ENCODE measurements around the gene MAPK14. TPM values are rescaled to one million over a fixed set of nuclear protein-coding genes. Genes with fewer than 3 reads are reported as not detected.

The MAPK14 gene
- total and polyA plus RNA-seq, 2 donors (not counting 3 experiments of a cell fraction or from before 2014, with no cell fraction given): 33.3 to 54.1 TPM

DNA sequence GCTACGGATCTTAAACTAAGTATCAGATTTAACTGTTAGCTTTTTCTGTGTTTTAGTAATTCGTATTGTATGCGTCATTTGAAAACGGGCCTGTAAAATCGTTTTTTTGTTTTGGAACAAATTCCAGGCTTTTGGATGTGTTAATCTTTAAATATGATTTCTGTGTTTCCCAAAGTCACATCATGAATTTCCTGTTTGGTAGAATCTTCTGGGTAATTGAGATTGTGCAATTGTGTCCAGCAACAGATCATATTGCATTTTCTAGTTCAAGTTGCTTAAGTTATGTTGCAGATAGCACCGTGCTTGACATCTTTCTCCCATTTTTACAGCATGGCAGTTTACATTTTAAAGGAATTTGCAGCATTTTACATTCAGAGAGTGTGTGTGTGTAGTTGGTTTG lies 1.9 kb downstream of the MAPK14 start:
- Histone ChIP-seq H3K4me1 (ENCODE audit: control insufficient read depth, extremely low read depth, insufficient read depth, low read length) (peaks cover 21% of the 10 kb centered on the region), H3K4me2 (ENCODE audit: insufficient read depth, low read length) (peak overlapping the region; percentile 94), H3K27ac (ENCODE audit: insufficient read depth, low read depth, low read length) (peak overlapping the region; percentile 61), H3K4me3 (replicated peaks in 1 of 3; ENCODE audit: insufficient read depth in 1 of 3, low read depth in 1 of 3, low read length in 3 of 3) (peak overlapping the region; percentile 71 to 96 (median 96)), H4K20me1 (replicated peaks; ENCODE audit: control insufficient read depth, extremely low read depth, insufficient read depth, low read length) (peaks cover 4% of the 10 kb centered on the region), H3K9me3 (replicated peaks; ENCODE audit: control insufficient read depth, insufficient read depth, low read length) (no peaks in the 10 kb centered on the region), H3K9me1 (replicated peaks; ENCODE audit: control insufficient read depth, extremely low read depth, insufficient read depth, low read length) (no peaks in the 10 kb centered on the region), H3K9ac (replicated peaks; ENCODE audit: extremely low read depth, insufficient read depth, low read length) (peak overlapping the region; percentile 81), H3K27me3 (ENCODE audit: control insufficient read depth in 2 of 2, insufficient read depth in 2 of 2, low read length in 2 of 2) (no peaks in the 10 kb centered on the region), H3K79me2 (ENCODE audit: control insufficient read depth, insufficient read depth, low read length) (peaks cover 65% of the 10 kb centered on the region), H3K36me3 (ENCODE audit: control insufficient read depth in 2 of 2, extremely low read depth in 1 of 2, insufficient read depth in 2 of 2, low read length in 2 of 2) (no peaks in the 10 kb centered on the region), H2AFZ (ENCODE audit: low read depth, low read length) (no peak overlapping the region)
- ChIA-PET POLR2A (interaction anchor here (1.2 kb wide), 2 partner anchors 13 to 17 kb away, joined by 3 to 5 read pairs; no protein-coding TSS in a partner anchor), CTCF (interaction anchor here (0.9 to 5.6 kb wide), 11 partner anchors 9 to 322 kb away, joined by 3 to 155 read pairs (median 4); no protein-coding TSS in a partner anchor)
- TF ChIP-seq FOS (IDR thresholded peaks at IDR 0.05; ENCODE audit: borderline replicate concordance, insufficient read depth, low read length) (no peak), JUN (IDR thresholded peaks at IDR 0.05; ENCODE audit: borderline replicate concordance, insufficient read depth, insufficient read length, low read depth) (no peak), POLR2AphosphoS5 (IDR thresholded peaks at IDR 0.05; ENCODE audit: insufficient read depth, low read depth, low read length) (no peak), MYC (IDR thresholded peaks at IDR 0.05; ENCODE audit: low read depth, low read length) (no peak), GATA2 (IDR thresholded peaks at IDR 0.05; ENCODE audit: insufficient read depth, insufficient read length, low read depth, low read length) (no peak), MAX (IDR thresholded peaks at IDR 0.05; ENCODE audit: insufficient read depth, insufficient read length) (no peak), EZH2 (IDR thresholded peaks at IDR 0.05; ENCODE audit: borderline replicate concordance, low read depth, low read length, severe bottlenecking) (no peak), POLR2A (IDR thresholded peaks at IDR 0.05; ENCODE audit: low read depth, low read length) (no peak)
- no peak for FAIRE-seq
- intact Hi-C loops (cut with micrococcal nuclease) (no loop called here), dilution Hi-C loops (cut with MboI; ENCODE audit: extremely low pct_ligation_motif_present, low sequenced_read_pairs) (no loop called here)
- no TSS peak for BruUV-seq (replicated peaks)
- DNase-seq (ENCODE audit: low read depth, low spot score): peak; percentile 50

DNA sequence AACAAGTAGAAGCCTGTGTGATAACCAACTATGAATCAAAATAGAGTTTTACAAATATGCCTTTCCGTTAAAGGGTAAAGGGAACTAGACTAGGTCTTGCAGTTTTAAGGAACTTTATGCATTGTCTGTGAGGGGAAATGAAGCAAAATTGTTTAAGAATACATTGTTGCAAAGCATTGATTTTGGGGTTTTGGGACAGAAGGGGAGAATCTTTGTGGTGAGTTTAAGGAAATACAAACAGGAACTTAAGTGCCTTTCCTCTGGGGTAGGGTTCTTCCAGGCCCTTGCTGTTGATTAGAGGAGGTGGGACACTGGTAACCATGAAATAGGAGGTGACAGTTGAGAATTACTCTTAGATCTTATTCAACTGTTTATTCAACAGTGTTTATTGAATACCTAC lies 4.7 kb downstream of the MAPK14 start:
- ChIA-PET CTCF (interaction anchor here (0.8 to 1.8 kb wide), 2 partner anchors 10 to 62 kb away, joined by 3 to 8 read pairs; no protein-coding TSS in a partner anchor), POLR2A (no interaction called here)
- no peak for TF ChIP-seq POLR2A (IDR thresholded peaks at IDR 0.05; ENCODE audit: low read depth, low read length)
- no peak for TF ChIP-seq POLR2AphosphoS5 (IDR thresholded peaks at IDR 0.05; ENCODE audit: insufficient read depth, low read depth, low read length)
- TF ChIP-seq EZH2 (IDR thresholded peaks at IDR 0.05; ENCODE audit: borderline replicate concordance, low read depth, low read length, severe bottlenecking): no peak
- no peak for TF ChIP-seq JUN (IDR thresholded peaks at IDR 0.05; ENCODE audit: borderline replicate concordance, insufficient read depth, insufficient read length, low read depth)
- TF ChIP-seq FOS (IDR thresholded peaks at IDR 0.05; ENCODE audit: borderline replicate concordance, insufficient read depth, low read length): no peak
- TF ChIP-seq MAX (IDR thresholded peaks at IDR 0.05; ENCODE audit: insufficient read depth, insufficient read length): no peak
- TF ChIP-seq, protein P1, sequence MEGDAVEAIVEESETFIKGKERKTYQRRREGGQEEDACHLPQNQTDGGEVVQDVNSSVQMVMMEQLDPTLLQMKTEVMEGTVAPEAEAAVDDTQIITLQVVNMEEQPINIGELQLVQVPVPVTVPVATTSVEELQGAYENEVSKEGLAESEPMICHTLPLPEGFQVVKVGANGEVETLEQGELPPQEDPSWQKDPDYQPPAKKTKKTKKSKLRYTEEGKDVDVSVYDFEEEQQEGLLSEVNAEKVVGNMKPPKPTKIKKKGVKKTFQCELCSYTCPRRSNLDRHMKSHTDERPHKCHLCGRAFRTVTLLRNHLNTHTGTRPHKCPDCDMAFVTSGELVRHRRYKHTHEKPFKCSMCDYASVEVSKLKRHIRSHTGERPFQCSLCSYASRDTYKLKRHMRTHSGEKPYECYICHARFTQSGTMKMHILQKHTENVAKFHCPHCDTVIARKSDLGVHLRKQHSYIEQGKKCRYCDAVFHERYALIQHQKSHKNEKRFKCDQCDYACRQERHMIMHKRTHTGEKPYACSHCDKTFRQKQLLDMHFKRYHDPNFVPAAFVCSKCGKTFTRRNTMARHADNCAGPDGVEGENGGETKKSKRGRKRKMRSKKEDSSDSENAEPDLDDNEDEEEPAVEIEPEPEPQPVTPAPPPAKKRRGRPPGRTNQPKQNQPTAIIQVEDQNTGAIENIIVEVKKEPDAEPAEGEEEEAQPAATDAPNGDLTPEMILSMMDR (IDR thresholded peaks at IDR 0.05; ENCODE audit: extremely low read depth in 1 of 2, insufficient read depth in 1 of 2, low read depth in 1 of 2, low read length in 2 of 2): no peak
- TF ChIP-seq MYC (IDR thresholded peaks at IDR 0.05; ENCODE audit: low read depth, low read length): no peak
- no peak for TF ChIP-seq GATA2 (IDR thresholded peaks at IDR 0.05; ENCODE audit: insufficient read depth, insufficient read length, low read depth, low read length)
- Histone ChIP-seq H3K4me2 (ENCODE audit: insufficient read depth, low read length) (no peak overlapping the region), H2AFZ (ENCODE audit: low read depth, low read length) (no peak overlapping the region), H3K4me1 (ENCODE audit: control insufficient read depth, extremely low read depth, insufficient read depth, low read length) (peaks cover 3% of the 10 kb centered on the region), H3K36me3 (ENCODE audit: control insufficient read depth in 2 of 2, extremely low read depth in 1 of 2, insufficient read depth in 2 of 2, low read length in 2 of 2) (no peaks in the 10 kb centered on the region), H3K4me3 (replicated peaks in 1 of 3; ENCODE audit: insufficient read depth in 1 of 3, low read depth in 1 of 3, low read length in 3 of 3) (no peak overlapping the region), H3K9me3 (replicated peaks; ENCODE audit: control insufficient read depth, insufficient read depth, low read length) (no peaks in the 10 kb centered on the region), H3K27ac (ENCODE audit: insufficient read depth, low read depth, low read length) (no peak overlapping the region), H3K79me2 (ENCODE audit: control insufficient read depth, insufficient read depth, low read length) (peaks cover 88% of the 10 kb centered on the region), H3K27me3 (ENCODE audit: control insufficient read depth in 2 of 2, insufficient read depth in 2 of 2, low read length in 2 of 2) (no peaks in the 10 kb centered on the region), H4K20me1 (replicated peaks; ENCODE audit: control insufficient read depth, extremely low read depth, insufficient read depth, low read length) (peaks cover 4% of the 10 kb centered on the region), H3K9me1 (replicated peaks; ENCODE audit: control insufficient read depth, extremely low read depth, insufficient read depth, low read length) (no peaks in the 10 kb centered on the region), H3K9ac (replicated peaks; ENCODE audit: extremely low read depth, insufficient read depth, low read length) (no peak overlapping the region)
- no peak for FAIRE-seq
- BruUV-seq (replicated peaks): no TSS peak
- DNase-seq (ENCODE audit: low read depth, low spot score): no peak
- intact Hi-C loops (cut with micrococcal nuclease): no loop called here
- dilution Hi-C loops (cut with MboI; ENCODE audit: extremely low pct_ligation_motif_present, low sequenced_read_pairs): no loop called here
